GM19035 (cell line): ENCODE data around the gene ISCA2.
A peak's percentile ranks its signal among the peaks of the same experiment; 100 is the strongest.
"Not testable (repeated sequence)": the region's sequence is repeated elsewhere in the genome, so short reads cannot be mapped to it uniquely, and the experiment has no call there.

Experiments
- ATAC-seq: cut with Tn5 transposase; IDR thresholded peaks from one replicate; pipeline ENCODE4 v1.9.1; 2021; ENCODE audit not compliant: unreplicated experiment

The ISCA2 gene

GRCh38 chr14:74493343-74494261 lies at the start of gene ISCA2:
Gene ISCA2, plus strand, starts transcription at chr14:74493765. Its CDS starts 10 bp downstream, at chr14:74493775.
- ATAC-seq: peak; percentile 88

GRCh38 chr14:74444866-74445265 lies 48.7 kb upstream of the ISCA2 start:
- no peak for ATAC-seq

GRCh38 chr14:74454397-74454796 lies 39.2 kb upstream of the ISCA2 start:
- ATAC-seq: not testable (repeated sequence)

- no peak for ATAC-seq
These were observed 36.6 kb upstream of the ISCA2 start for GRCh38 chr14:74456684-74457564.

- no peak for ATAC-seq
These were observed 36.0 kb upstream of the ISCA2 start for GRCh38 chr14:74457565-74457895.

- ATAC-seq: no peak
These were observed 34.1 kb upstream of the ISCA2 start for GRCh38 chr14:74459289-74459946.

GRCh38 chr14:74459976-74460375 lies 33.6 kb upstream of the ISCA2 start:
- no peak for ATAC-seq

- no peak for ATAC-seq
These were observed 30.6 kb upstream of the ISCA2 start for GRCh38 chr14:74462993-74463392.

GRCh38 chr14:74463697-74464096 lies 29.9 kb upstream of the ISCA2 start:
- no peak for ATAC-seq

GRCh38 chr14:74464785-74465184 lies 28.8 kb upstream of the ISCA2 start:
- ATAC-seq: no peak

GRCh38 chr14:74465335-74465734 lies 28.2 kb upstream of the ISCA2 start:
- no peak for ATAC-seq

- no peak for ATAC-seq
These were observed 25.1 kb upstream of the ISCA2 start for GRCh38 chr14:74468513-74468912.

GRCh38 chr14:74469548-74470518 lies 23.7 kb upstream of the ISCA2 start:
- ATAC-seq: no peak

GRCh38 chr14:74472601-74473000 lies 21.0 kb upstream of the ISCA2 start:
- no peak for ATAC-seq

- no peak for ATAC-seq
These were observed 19.2 kb upstream of the ISCA2 start for GRCh38 chr14:74474376-74474775.

GRCh38 chr14:74475678-74476077 lies 17.9 kb upstream of the ISCA2 start:
- ATAC-seq: no peak

- no peak for ATAC-seq
These were observed 17.5 kb upstream of the ISCA2 start for GRCh38 chr14:74476107-74476506.

GRCh38 chr14:74476607-74477006 lies 17.0 kb upstream of the ISCA2 start:
- no peak for ATAC-seq

GRCh38 chr14:74478996-74479635 lies 14.4 kb upstream of the ISCA2 start:
- no peak for ATAC-seq

- no peak for ATAC-seq
These were observed 13.5 kb upstream of the ISCA2 start for GRCh38 chr14:74480046-74480445.
